ENCODE measurements around the gene ZGPAT. TPM values are rescaled to one million over a fixed set of nuclear protein-coding genes. Genes with fewer than 3 reads are reported as not detected.

Gene ZGPAT
- total RNA-seq, 1 donor from 2014 or later = 28.0 TPM

DNA sequence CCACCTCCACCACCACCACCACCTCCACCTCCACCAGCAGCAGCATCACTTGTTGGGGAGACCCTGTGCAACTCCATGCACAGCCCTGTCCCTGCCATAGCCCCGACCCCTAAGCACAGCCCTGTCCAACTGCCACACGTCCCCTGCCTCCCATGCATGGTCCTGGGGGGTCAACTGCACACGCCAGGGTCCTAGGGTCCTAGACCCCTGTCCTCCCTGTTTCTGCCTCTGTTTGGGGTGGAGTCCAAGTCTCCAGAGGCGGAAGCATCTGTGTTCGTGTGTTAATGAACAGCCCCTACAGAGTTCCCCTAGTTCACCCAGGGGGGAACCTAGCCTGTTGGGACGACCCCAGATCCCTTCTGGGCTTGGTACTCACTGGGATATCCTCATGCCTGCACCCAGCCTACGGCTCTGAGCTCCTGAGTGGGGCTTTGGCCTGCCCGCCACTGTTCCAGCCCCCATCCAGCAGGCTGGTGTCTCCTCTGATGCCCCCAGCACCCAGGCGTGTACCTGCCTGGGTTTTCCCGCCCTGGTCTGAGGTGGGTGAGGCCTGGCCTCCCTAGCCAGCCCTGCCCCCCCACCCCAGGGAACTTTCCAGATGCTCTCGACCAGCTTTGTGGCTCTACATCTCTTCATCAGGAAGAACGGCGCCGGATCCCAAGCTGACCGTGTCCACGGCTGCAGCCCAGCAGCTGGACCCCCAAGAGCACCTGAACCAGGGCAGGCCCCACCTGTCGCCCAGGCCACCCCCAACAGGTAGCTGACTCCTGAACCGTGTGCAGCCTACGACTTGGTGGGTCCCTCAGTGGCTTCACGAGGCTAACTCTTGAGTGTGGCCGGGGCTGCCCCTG lies 13.9 kb upstream of the ZGPAT start:
- DNase-seq (ENCODE audit: extremely low spot score, unreplicated experiment) = no peak
- Mint-ChIP-seq H3K36me3 (ENCODE audit: unreplicated experiment) (no peaks in the 10 kb centered on the region), H3K9me3 (ENCODE audit: unreplicated experiment) (no peaks in the 10 kb centered on the region), H3K27me3 (ENCODE audit: unreplicated experiment) (no peaks in the 10 kb centered on the region), H3K27ac (ENCODE audit: unreplicated experiment) (peak overlapping the region; percentile 23), H3K4me1 (ENCODE audit: unreplicated experiment) (peaks cover 29% of the 10 kb centered on the region), H3K4me3 (ENCODE audit: unreplicated experiment) (no peak overlapping the region)
- TF ChIP-seq, protein P1, sequence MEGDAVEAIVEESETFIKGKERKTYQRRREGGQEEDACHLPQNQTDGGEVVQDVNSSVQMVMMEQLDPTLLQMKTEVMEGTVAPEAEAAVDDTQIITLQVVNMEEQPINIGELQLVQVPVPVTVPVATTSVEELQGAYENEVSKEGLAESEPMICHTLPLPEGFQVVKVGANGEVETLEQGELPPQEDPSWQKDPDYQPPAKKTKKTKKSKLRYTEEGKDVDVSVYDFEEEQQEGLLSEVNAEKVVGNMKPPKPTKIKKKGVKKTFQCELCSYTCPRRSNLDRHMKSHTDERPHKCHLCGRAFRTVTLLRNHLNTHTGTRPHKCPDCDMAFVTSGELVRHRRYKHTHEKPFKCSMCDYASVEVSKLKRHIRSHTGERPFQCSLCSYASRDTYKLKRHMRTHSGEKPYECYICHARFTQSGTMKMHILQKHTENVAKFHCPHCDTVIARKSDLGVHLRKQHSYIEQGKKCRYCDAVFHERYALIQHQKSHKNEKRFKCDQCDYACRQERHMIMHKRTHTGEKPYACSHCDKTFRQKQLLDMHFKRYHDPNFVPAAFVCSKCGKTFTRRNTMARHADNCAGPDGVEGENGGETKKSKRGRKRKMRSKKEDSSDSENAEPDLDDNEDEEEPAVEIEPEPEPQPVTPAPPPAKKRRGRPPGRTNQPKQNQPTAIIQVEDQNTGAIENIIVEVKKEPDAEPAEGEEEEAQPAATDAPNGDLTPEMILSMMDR (IDR thresholded peaks at IDR 0.05) = no peak

DNA sequence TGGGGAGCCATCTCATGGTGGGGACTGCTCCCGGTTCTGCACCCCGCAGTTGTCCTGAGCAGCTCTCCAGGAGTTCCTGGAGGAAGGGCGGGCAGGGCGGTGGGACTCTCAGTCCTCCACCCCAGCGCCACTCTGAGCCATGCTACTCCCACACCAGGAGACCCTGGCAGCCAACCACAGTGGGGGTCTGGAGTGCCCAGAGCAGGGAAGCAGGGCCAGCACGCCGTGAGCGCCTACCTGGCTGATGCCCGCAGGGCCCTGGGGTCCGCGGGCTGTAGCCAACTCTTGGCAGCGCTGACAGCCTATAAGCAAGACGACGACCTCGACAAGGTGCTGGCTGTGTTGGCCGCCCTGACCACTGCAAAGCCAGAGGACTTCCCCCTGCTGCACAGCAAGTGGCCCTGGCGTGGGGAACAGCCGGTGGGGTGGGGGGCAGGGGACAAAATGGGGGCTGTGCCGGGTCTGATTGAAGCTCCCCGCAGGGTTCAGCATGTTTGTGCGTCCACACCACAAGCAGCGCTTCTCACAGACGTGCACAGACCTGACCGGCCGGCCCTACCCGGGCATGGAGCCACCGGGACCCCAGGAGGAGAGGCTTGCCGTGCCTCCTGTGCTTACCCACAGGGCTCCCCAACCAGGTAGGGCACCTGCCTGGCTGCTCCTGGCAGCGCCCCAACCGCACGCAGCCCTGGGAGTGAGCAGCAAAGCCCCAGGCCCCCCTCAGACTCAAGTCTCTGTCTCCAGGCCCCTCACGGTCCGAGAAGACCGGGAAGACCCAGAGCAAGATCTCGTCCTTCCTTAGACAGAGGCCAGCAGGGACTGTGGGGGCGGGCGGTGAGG lies 13.0 kb upstream of the ZGPAT start:
- H3K9me3 Mint-ChIP-seq (ENCODE audit: unreplicated experiment) = no peaks in the 10 kb centered on the region
- no peak for DNase-seq (ENCODE audit: extremely low spot score, unreplicated experiment)

DNA sequence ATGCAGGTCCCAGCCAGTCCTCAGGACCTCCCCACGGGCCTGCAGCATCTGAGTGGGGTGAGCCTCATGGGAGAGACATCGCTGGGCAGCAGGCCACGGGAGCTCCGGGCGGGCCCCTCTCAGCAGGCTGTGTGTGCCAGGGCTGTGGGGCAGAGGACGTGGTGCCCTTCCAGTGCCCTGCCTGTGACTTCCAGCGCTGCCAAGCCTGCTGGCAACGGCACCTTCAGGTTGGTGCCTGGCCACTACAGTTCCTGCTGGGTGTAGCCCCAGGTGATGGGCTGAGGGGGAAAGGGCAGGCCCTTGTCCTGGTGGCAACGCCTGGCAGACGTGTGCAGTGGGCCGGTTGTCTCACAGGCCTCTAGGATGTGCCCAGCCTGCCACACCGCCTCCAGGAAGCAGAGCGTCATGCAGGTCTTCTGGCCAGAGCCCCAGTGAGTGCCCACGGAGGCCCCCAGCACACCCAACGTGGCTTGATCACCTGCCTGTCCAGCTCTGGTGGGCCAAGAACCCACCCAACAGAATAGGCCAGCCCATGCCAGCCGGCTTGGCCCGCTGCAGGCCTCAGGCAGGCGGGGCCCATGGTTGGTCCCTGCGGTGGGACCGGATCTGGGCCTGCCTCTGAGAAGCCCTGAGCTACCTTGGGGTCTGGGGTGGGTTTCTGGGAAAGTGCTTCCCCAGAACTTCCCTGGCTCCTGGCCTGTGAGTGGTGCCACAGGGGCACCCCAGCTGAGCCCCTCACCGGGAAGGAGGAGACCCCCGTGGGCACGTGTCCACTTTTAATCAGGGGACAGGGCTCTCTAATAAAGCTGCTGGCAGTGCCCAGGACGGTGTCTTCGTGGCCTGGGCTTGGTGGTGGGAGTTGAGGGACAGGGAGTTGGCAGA lies 12.2 kb upstream of the ZGPAT start:
- Mint-ChIP-seq H3K36me3 (ENCODE audit: unreplicated experiment) (no peaks in the 10 kb centered on the region), H3K27me3 (ENCODE audit: unreplicated experiment) (no peaks in the 10 kb centered on the region), H3K27ac (ENCODE audit: unreplicated experiment) (no peak overlapping the region), H3K4me1 (ENCODE audit: unreplicated experiment) (peaks cover 43% of the 10 kb centered on the region), H3K4me3 (ENCODE audit: unreplicated experiment) (no peak overlapping the region), H3K9me3 (ENCODE audit: unreplicated experiment) (no peaks in the 10 kb centered on the region)
- TF ChIP-seq, protein P1 (IDR thresholded peaks at IDR 0.05) = no peak
- DNase-seq (ENCODE audit: extremely low spot score, unreplicated experiment) = no peak

More for the DNA sequence above, 13.0 kb upstream of the ZGPAT start:
- no peaks in the 10 kb centered on the region for H3K27me3 Mint-ChIP-seq (ENCODE audit: unreplicated experiment)
- peaks cover 36% of the 10 kb centered on the region for H3K4me1 Mint-ChIP-seq (ENCODE audit: unreplicated experiment)
- no peaks in the 10 kb centered on the region for H3K36me3 Mint-ChIP-seq (ENCODE audit: unreplicated experiment)
- H3K27ac Mint-ChIP-seq (ENCODE audit: unreplicated experiment) = no peak overlapping the region
- H3K4me3 Mint-ChIP-seq (ENCODE audit: unreplicated experiment) = no peak overlapping the region
- TF ChIP-seq, protein P1 (IDR thresholded peaks at IDR 0.05) = no peak

DNA sequence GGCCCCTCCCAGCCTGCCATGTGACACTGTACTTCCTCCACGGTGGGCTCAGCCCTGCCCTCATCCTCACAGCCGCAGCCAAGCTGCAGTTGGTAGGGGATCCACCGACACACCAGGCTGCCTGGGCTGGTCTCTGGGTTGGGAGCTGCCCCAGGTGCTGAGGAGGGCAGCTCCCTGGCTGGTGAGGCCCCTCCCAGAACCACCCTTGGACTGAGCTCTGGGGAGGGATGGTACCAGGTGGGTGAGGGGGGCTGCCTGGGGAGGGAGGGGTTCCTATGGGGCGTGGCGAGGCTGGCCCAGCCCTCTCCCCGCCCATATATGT lies 11.6 kb upstream of the ZGPAT start:
- Mint-ChIP-seq H3K27me3 (ENCODE audit: unreplicated experiment) (no peaks in the 10 kb centered on the region), H3K9me3 (ENCODE audit: unreplicated experiment) (no peaks in the 10 kb centered on the region), H3K36me3 (ENCODE audit: unreplicated experiment) (no peaks in the 10 kb centered on the region), H3K4me1 (ENCODE audit: unreplicated experiment) (peaks cover 40% of the 10 kb centered on the region), H3K27ac (ENCODE audit: unreplicated experiment) (no peak overlapping the region), H3K4me3 (ENCODE audit: unreplicated experiment) (no peak overlapping the region)
- no peak for DNase-seq (ENCODE audit: extremely low spot score, unreplicated experiment)
- TF ChIP-seq, protein P1 (IDR thresholded peaks at IDR 0.05) = no peak

All from osteocyte (in vitro differentiated cells).